Mesodermal cell (in vitro differentiated cells): ENCODE data around the gene ICA1.

ENCODE experiments used
- H3K27ac ChIP-seq: 2 replicates; pipeline ENCODE4 v1.7.0; 2013; ENCODE audit warnings: mild to moderate bottlenecking, low read depth, low read length, moderate library complexity; ENCODE audit not compliant: severe bottlenecking
- H3K36me3 ChIP-seq: 2 replicates; pipeline ENCODE4 v1.7.1; 2013; ENCODE audit warnings: mild to moderate bottlenecking, low read length, moderate library complexity; ENCODE audit not compliant: control insufficient read depth, insufficient read depth
- H3K4me1 ChIP-seq: one replicate; pipeline ENCODE4 v1.7.1; 2013; ENCODE audit warnings: mild to moderate bottlenecking, low read length; ENCODE audit not compliant: insufficient read depth, control insufficient read depth, poor library complexity, severe bottlenecking
- H3K4me3 ChIP-seq: 2 replicates; pipeline ENCODE4 v1.7.0; 2013; ENCODE audit warnings: low read length, control low read depth, mild to moderate bottlenecking; ENCODE audit not compliant: insufficient read depth, poor library complexity, severe bottlenecking; ENCODE audit errors: extremely low read depth
- H3K9me3 ChIP-seq: 2 replicates; pipeline ENCODE4 v1.7.1; 2013; ENCODE audit warnings: mild to moderate bottlenecking, low read length, moderate library complexity; ENCODE audit not compliant: control insufficient read depth
- WGBS, 2 experiments: methylation state at CpG; one replicate each; pipeline ENCODE4 v1.1.5; 2013; ENCODE audit warnings: missing lambda C conversion rate in 2 of 2; ENCODE audit not compliant: insufficient coverage in 2 of 2; 5-methylcytosine and 5-hydroxymethylcytosine counted together

Gene ICA1

DNA sequence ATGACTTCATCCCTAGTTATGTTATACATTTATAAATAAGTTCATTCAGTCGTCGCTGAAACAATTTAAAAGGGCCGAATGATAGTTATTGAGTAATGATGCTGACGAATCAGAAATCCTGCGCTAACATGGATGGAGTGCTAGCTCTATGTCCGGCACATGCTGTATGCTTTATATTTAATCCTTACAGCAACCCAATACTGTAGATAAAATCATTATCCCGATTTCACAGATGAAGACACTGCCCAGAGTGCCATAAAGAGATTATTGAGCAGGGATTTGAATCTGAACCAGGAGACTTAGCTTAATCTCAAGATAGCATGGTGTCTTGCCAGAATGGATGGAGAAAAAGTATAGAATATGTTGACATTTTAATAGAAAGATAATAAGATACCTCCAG, 1.1 kb upstream of the ICA1 start:
- H3K27ac ChIP-seq = no peak overlapping the region
- H3K36me3 ChIP-seq = no peaks in the 10 kb centered on the region
- 100% methylated on average over 1 of the region's 7 CpGs; no CpG with 5 or more reads in 1 of the 2 experiments for WGBS, 2 experiments
- no peaks in the 10 kb centered on the region for H3K9me3 ChIP-seq
- no peak overlapping the region for H3K4me3 ChIP-seq
- no peaks in the 10 kb centered on the region for H3K4me1 ChIP-seq

DNA sequence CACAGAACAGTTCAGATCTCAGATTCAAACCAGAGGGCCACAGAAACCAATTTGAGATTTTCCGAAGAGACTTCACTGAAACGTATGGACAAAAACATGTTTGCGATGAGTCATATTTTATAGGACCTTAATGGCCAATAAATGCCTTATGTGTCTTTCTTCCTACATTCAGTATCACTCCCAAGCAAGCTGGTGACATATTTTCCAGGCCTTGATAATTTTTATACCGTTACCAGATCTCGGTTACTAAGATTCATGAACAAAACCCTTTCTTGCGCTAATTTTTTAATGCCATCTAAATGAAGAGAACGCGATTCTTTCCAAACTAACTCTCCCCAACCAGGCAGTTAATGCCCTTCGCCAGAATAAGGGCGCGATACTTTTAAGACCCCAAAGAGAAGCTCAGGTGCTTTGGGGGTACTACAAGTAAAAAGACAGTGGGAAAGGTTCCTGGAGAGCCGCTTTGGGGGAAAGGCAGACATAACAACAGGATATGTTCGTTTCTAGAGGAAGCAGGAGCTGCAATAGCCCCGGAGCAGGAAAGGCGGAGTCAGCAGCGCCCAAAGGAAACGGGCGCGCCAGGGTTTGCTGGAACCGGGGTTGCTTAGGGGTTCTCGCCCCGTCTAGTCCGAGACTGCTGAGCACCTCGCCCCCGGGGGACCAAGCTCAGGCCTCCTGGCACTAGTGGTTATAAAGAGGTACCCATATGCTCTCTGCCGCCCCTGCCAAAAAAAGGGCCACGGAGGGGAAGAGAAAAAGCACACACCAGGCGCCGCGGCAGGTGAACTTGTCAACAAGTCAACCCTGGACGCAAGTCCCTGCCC, 884 bp downstream of the ICA1 start:
- Histone ChIP-seq H3K27ac (peak overlapping the region; percentile 14), H3K4me3 (peak overlapping the region; percentile 68), H3K4me1 (peaks cover 4% of the 10 kb centered on the region), H3K36me3 (no peaks in the 10 kb centered on the region), H3K9me3 (no peaks in the 10 kb centered on the region)
- WGBS, 2 experiments = 25 to 29% methylated on average over 21 to 26 of the region's 31 CpGs

DNA sequence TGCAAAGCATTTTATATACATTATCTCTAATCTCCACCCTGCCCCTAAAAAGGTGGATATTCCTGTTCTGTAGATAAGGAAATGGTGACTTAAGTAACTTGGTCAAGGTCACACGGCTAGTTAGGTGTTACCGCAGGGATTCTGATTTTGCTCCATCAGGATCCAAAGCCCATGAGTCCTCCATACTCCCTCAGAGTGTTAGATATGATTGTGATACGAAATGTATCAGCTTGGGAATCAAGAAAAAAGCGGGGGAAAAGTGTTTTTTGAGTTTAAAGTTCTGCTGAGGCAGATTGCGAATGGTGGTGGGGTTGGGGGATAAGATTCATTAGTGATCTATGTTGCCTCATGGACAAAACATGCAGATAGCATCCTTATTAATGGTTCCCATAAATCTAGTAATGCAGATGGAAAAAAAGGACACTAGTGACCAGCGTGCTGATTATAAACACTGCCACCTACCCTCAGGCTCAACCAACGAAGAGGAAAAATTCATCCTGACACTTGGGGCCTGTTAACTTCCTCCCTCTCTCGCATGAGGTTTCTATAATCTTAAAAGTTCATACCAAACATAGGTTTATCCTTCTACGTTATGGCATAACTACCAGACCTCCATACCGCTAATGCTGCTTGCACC, 2.3 kb downstream of the ICA1 start:
- Histone ChIP-seq H3K36me3 (no peaks in the 10 kb centered on the region), H3K9me3 (no peaks in the 10 kb centered on the region), H3K4me1 (peaks cover 7% of the 10 kb centered on the region), H3K27ac (no peak overlapping the region), H3K4me3 (no peak overlapping the region)
- 89 to 97% methylated on average over 8 to 9 of the region's 10 CpGs for WGBS, 2 experiments

DNA sequence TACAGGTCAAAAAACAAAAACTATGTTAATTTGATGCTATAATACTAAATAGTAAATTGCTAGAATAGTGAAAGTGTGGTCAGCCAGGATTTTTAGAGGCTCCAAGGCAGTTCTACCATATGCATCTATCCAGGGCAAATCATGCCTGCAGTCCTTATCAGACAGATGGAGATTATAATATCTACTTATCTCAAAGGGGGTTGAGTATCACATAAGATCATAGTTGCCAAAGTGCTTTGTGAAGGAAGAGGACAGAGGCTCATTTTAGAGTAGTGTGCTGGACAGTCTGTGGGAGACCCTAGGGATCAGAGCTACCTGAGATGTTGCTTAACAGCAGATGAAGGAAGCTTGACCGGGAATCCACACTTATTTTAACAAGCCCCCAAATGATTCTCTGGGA, 3.2 kb downstream of the ICA1 start:
- no CpG with 5 or more reads among the region's 1 CpG for WGBS, 2 experiments

DNA sequence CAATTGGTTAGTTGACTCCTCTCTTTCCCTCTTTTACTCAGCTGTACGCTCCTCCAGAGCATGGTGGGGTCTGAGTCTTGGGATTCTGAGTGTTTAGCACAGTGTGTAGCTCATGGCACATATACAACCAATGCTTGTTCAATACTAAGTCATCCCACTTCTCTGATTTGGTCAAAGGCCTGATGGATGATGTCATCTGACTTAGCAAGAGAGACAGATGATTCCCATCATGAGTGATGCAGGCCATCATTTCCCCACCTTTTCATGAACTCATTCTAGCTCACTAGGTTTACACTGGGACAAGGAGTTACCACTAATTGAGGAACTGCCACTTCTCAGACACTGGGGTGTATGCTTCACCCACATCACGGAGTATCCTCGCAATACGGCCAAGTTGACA, 3.8 kb downstream of the ICA1 start:
- H3K9me3 ChIP-seq = no peaks in the 10 kb centered on the region
- H3K27ac ChIP-seq = no peak overlapping the region
- H3K4me1 ChIP-seq = peaks cover 7% of the 10 kb centered on the region
- WGBS, 2 experiments = 100% methylated on average over 1 to 3 of the region's 4 CpGs
- H3K4me3 ChIP-seq = no peak overlapping the region
- no peaks in the 10 kb centered on the region for H3K36me3 ChIP-seq

More for the DNA sequence above, 3.2 kb downstream of the ICA1 start:
- no peaks in the 10 kb centered on the region for H3K36me3 ChIP-seq
- H3K4me3 ChIP-seq = no peak overlapping the region
- H3K4me1 ChIP-seq = peaks cover 7% of the 10 kb centered on the region
- H3K27ac ChIP-seq = no peak overlapping the region
- H3K9me3 ChIP-seq = no peaks in the 10 kb centered on the region

DNA sequence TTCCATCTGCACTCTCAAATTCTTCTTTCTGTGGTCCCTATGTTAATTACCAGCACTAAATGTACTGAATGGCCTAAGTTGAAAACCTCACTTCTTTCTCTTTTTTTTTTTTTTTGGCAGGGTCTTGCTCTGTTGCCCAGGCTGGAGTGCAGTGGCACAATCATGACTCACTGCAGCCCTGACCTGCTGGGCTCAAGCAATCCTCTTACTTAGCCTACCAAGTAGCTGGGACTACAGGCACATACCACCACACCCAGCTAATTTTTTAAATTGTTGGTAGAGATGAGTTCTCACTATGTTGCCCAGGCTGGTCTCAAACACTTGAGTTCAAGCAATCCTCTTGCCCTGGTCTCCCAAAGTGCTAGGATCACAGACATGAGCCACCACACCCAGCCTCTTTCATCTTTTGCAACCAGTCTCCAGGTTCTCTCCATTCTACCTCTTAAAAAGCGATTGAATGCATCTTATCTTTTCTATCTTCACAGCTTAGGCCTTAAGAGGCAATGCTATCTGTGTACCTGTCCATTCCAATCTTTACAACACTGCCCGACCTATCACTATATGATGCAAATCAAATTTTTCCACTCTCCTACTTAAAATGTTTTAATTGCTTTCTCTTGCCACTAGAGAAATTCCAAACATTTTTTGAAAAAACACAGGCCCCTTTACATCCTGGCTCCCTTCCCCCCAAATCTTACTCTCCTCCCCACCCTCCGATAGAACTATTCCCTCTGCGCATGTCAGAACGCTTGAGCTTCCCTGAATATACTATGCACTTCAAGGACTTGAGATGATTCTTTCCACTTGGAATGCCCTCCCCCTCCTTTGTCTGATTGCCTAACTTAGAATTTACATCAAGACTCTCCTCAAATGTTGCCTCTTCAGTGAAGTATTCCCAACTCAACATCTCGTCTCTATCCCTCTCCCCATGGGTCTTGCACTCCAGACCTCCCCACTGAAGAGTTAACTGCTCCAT, 6.0 kb downstream of the ICA1 start:
- 82 to 87% methylated on average over 6 of the region's 6 CpGs for WGBS, 2 experiments
- Histone ChIP-seq H3K27ac (no peak overlapping the region), H3K4me3 (no peak overlapping the region), H3K4me1 (peaks cover 7% of the 10 kb centered on the region), H3K36me3 (no peaks in the 10 kb centered on the region), H3K9me3 (no peaks in the 10 kb centered on the region)

DNA sequence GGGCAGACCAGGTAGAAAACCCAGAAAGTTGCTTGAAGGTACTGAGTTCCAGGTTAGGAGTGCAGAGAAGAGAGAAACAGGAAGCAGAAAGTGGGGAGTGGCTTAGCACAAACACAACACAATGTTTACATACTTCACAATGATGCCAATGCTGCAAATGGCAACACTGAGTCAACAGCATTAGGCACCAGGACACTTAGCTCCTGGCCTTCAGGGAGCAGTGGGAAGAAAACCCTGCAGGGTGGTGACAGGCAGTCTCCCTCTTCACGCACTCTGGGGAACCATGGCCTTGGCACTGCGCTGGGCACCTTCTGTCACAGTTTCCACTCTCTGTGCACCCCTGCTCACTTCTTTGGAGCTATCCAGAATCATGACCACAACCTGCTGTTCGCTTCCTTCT, 7.3 kb downstream of the ICA1 start:
- H3K9me3 ChIP-seq = no peaks in the 10 kb centered on the region
- WGBS, 2 experiments = 91 to 93% methylated on average over 3 of the region's 3 CpGs
- H3K4me1 ChIP-seq = peaks cover 7% of the 10 kb centered on the region
- no peak overlapping the region for H3K4me3 ChIP-seq
- no peak overlapping the region for H3K27ac ChIP-seq
- H3K36me3 ChIP-seq = no peaks in the 10 kb centered on the region

DNA sequence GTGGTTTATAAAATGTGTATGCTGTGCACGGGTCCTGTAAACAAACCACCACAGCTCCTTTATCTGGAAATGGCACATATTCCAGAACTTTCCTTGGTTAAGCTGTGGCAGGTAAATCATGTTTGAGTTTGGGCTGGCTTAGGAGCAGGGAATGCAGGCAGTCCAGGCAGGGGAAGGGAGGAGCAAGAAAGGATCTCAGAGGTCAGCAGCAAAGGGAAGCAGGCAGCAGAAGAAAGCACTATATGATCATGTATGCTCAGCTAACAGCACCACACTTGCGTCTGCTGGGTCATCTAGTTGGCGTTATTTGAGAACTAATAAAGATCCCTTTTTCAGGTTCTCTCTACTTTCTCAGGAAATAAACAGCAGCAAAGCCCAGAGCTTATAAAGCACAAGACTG, 7.8 kb downstream of the ICA1 start:
- Histone ChIP-seq H3K4me3 (no peak overlapping the region), H3K27ac (no peak overlapping the region), H3K4me1 (peaks cover 7% of the 10 kb centered on the region), H3K9me3 (no peaks in the 10 kb centered on the region), H3K36me3 (no peaks in the 10 kb centered on the region)
- WGBS, 2 experiments = 90% methylated on average over 2 of the region's 3 CpGs; no CpG with 5 or more reads in 1 of the 2 experiments

DNA sequence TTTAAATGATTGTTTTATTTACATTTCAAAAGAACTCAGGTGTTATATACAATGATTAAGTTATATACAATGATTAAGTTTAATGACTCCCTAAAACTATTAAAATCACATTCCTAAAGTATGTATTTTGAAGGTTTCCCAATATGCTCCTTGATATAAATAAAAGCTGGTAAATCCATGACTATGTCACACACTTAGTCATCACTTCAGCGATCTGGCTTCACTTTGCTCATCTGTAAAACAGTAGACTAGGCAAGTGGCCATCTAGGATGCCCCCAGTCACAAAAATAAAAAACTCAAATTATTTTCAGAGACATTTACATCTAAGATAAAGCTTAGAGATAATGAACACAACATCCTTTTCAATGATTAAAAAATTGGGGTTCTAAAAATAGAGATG, 10.8 kb downstream of the ICA1 start:
- WGBS, 2 experiments = 80% methylated on average over 1 of the region's 1 CpG; no CpG with 5 or more reads in 1 of the 2 experiments

DNA sequence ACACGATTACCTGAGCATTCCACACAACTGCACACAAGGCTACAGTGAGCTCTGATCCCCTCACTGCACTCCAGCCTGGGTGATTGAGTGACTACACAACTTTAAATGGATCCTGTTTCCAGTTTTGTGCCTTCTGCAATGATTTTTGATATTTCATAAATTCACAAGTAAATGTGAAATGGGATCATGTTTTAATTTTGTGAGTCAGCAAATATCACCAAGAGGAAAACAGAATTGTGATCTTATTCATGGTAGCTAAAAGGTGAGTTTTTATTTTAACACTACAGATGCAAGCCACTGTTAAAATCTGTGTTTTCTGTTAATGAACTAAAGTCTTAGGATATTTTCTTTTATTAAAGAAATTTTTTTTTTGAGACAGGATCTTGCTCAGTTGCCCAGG, 11.4 kb downstream of the ICA1 start:
- H3K27ac ChIP-seq = no peak overlapping the region
- H3K4me1 ChIP-seq = no peaks in the 10 kb centered on the region
- no peak overlapping the region for H3K4me3 ChIP-seq
- 100% methylated on average over 1 of the region's 1 CpG; no CpG with 5 or more reads in 1 of the 2 experiments for WGBS, 2 experiments
- no peaks in the 10 kb centered on the region for H3K9me3 ChIP-seq
- no peaks in the 10 kb centered on the region for H3K36me3 ChIP-seq

More for the DNA sequence above, 10.8 kb downstream of the ICA1 start:
- Histone ChIP-seq H3K4me1 (peaks cover 4% of the 10 kb centered on the region), H3K4me3 (no peak overlapping the region), H3K36me3 (no peaks in the 10 kb centered on the region), H3K9me3 (no peaks in the 10 kb centered on the region), H3K27ac (no peak overlapping the region)
